AG04450 (cell line): ENCODE measurements around the gene KRTAP4-11. TPM values are rescaled to one million over a fixed set of nuclear protein-coding genes. Genes with fewer than 3 reads are reported as not detected.
"Not testable (repeated sequence)": the region's sequence is repeated elsewhere in the genome, so short reads cannot be mapped to it uniquely, and the experiment has no call there.

ENCODE experiments used
- CTCF ChIA-PET: fragments of 300-600, 350-600 bp; formaldehyde crosslinking; extraction: SDS; loops from one replicate; lab custom pipeline; 2022; ENCODE audit warnings: antibody characterized with exemption, inconsistent platforms; lab: Charles Lee
- POLR2A ChIA-PET: fragments of 350-600 bp; formaldehyde crosslinking; extraction: SDS; loops from one replicate; lab custom pipeline; 2021; ENCODE audit warnings: antibody characterized with exemption, inconsistent platforms; lab: Yijun Ruan, JAX
- DNase-seq: peaks from one replicate; pipeline ENCODE4 v3.0.0-alpha.2; 2011; ENCODE audit warnings: low read depth, low spot score
- H3K27ac ChIP-seq: one replicate; pipeline ENCODE4 v1.5.1; 2012; ENCODE audit warnings: low read depth, low read length, control low read depth
- H3K27me3 ChIP-seq: one replicate; pipeline ENCODE4 v1.6.0; 2012; ENCODE audit warnings: low read length; ENCODE audit not compliant: control insufficient read depth, insufficient read depth
- H3K4me3 ChIP-seq: 2 replicates; pipeline ENCODE4 v1.5.1; 2011; ENCODE audit warnings: mild to moderate bottlenecking, low read depth, low read length, control low read depth
- H3K9me3 ChIP-seq: 2 replicates; pipeline ENCODE4 v1.5.1; 2012; ENCODE audit warnings: low read length; ENCODE audit not compliant: control insufficient read depth, insufficient read depth
- CTCF ChIP-seq: IDR thresholded peaks from 2 replicates; pipeline ENCODE4 v1.5.1; 2011; ENCODE audit warnings: low read depth, low read length, control low read depth, inconsistent platforms
- polyA plus RNA-seq: library from polyadenylated mRNA; depleted of rRNA; stranded (reverse); fragments of >200 nt; gene quantifications from 2 replicates; pipeline ENCODE4 v1.2.3, GENCODE V29; 2011

Gene KRTAP4-11
- polyA plus RNA-seq, 1 experiment: not detected

GRCh38 chr17:41151525-41151924, 33.4 kb upstream of the KRTAP4-11 start:
- no peaks in the 10 kb centered on the region for H3K9me3 ChIP-seq
- DNase-seq: no peak
- CTCF ChIA-PET: no interaction called here
- no peak overlapping the region for H3K4me3 ChIP-seq
- H3K27me3 ChIP-seq: no peaks in the 10 kb centered on the region
- TF ChIP-seq CTCF: no peak
- H3K27ac ChIP-seq: no peak overlapping the region
- POLR2A ChIA-PET: no interaction called here

- CTCF ChIA-PET: no interaction called here
Observed at GRCh38 chr17:41150026-41150425, 31.9 kb upstream of the KRTAP4-11 start.

GRCh38 chr17:41149652-41149985, 31.4 kb upstream of the KRTAP4-11 start, which contains the start of gene KRTAP4-5:
Gene KRTAP4-5, minus strand, starts transcription at chr17:41149825. Its CDS starts 58 bp downstream, at chr17:41149767.
- ChIA-PET CTCF (no interaction called here), POLR2A (no interaction called here)
- no peak within 1 kb of the TSS for H3K4me3 ChIP-seq
- H3K27ac ChIP-seq: no peak within 1 kb of the TSS
- H3K9me3 ChIP-seq: no peaks in the 10 kb centered on the region
- TF ChIP-seq CTCF: no peak
- no peaks in the 10 kb centered on the region for H3K27me3 ChIP-seq
- DNase-seq: no peak

More at GRCh38 chr17:41150026-41150425, 31.9 kb upstream of the KRTAP4-11 start:
- Histone ChIP-seq H3K27me3 (no peaks in the 10 kb centered on the region), H3K27ac (no peak overlapping the region), H3K9me3 (no peaks in the 10 kb centered on the region), H3K4me3 (no peak overlapping the region)
- no peak for DNase-seq
- no peak for TF ChIP-seq CTCF
- POLR2A ChIA-PET: no interaction called here

GRCh38 chr17:41148971-41149651, 30.9 kb upstream of the KRTAP4-11 start:
- H3K27ac ChIP-seq, CTCF ChIA-PET, POLR2A ChIA-PET, DNase-seq, H3K4me3 ChIP-seq, H3K27me3 ChIP-seq, H3K9me3 ChIP-seq: not testable (repeated sequence)

GRCh38 chr17:41147531-41148204, 29.5 kb upstream of the KRTAP4-11 start:
- Histone ChIP-seq H3K9me3 (peaks cover 8% of the 10 kb centered on the region), H3K27ac (no peak overlapping the region), H3K4me3 (no peak overlapping the region), H3K27me3 (no peaks in the 10 kb centered on the region)
- CTCF ChIA-PET: interaction anchor here (1.3 kb wide), 1 partner anchor 175 kb away, joined by 3 read pairs; no protein-coding TSS in a partner anchor
- no peak for TF ChIP-seq CTCF
- no peak for DNase-seq
- POLR2A ChIA-PET: no interaction called here
